Measurements from ENCODE around the gene SLC30A1. TPM values are rescaled to one million over a fixed set of nuclear protein-coding genes. Genes with fewer than 3 reads are reported as not detected.

Gene SLC30A1
- total and polyA plus RNA-seq, 2 donors from 2014 or later = 8.2 to 37.7 TPM

DNA sequence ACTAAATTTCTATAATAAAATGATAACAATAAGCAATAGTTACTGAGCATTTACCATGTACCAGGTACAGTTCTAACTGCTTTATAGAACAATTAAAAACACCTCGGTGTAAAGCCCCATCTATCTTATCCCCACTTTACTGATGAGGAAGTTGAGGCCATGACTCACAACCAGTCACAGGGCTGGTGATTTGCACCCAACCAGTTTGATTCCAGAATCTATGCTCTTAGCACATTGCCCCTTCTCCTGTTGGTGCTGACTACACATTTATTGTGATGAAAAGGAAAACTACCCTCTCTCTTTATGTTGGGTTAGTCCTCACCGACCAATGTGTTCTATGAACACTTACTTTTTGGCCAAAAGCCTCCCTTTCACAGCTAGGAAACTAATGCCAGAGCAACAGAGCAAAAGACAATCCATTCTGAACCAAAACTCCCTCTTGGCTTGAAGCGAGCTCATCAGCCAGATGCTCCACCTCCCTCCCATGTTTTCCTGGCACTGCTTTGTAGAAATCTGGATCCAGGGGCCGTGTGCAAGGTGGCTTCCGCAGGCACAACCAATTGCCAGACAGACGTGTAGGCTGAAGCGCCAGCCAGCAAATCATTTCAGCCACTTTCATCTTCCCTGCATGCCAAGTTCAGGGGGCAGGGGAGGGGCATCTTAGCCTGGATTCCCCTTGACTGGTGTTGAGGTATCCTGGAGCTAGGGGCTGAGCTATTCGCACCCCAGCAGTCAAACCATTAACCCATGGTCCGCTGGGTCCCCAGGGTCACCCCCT lies 32.0 kb upstream of the SLC30A1 start:
- TF ChIP-seq, protein P1, sequence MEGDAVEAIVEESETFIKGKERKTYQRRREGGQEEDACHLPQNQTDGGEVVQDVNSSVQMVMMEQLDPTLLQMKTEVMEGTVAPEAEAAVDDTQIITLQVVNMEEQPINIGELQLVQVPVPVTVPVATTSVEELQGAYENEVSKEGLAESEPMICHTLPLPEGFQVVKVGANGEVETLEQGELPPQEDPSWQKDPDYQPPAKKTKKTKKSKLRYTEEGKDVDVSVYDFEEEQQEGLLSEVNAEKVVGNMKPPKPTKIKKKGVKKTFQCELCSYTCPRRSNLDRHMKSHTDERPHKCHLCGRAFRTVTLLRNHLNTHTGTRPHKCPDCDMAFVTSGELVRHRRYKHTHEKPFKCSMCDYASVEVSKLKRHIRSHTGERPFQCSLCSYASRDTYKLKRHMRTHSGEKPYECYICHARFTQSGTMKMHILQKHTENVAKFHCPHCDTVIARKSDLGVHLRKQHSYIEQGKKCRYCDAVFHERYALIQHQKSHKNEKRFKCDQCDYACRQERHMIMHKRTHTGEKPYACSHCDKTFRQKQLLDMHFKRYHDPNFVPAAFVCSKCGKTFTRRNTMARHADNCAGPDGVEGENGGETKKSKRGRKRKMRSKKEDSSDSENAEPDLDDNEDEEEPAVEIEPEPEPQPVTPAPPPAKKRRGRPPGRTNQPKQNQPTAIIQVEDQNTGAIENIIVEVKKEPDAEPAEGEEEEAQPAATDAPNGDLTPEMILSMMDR (IDR thresholded peaks at IDR 0.05; ENCODE audit: borderline replicate concordance, extremely low read depth, insufficient read depth) = no peak
- H3K9me3 ChIP-seq (ENCODE audit: control insufficient read depth in 2 of 3, insufficient read depth in 1 of 3, low read length in 3 of 3) = no peaks in the 10 kb centered on the region
- DNase-seq (peak in 2 of 5 donors; percentile 72), FAIRE-seq (no peak)
- H3K27me3 ChIP-seq (ENCODE audit: control insufficient read depth, insufficient read depth, low read length) = no peaks in the 10 kb centered on the region
- no peak overlapping the region for H3K27ac ChIP-seq (ENCODE audit: low read depth in 2 of 2, low read length in 2 of 2)
- H3K4me3 ChIP-seq (ENCODE audit: low read length in 3 of 3) = no peak overlapping the region
- H3K4me1 ChIP-seq (ENCODE audit: control insufficient read depth in 2 of 3, insufficient read depth in 2 of 3, low read depth in 1 of 3, low read length in 3 of 3) = no peaks in the 10 kb centered on the region
- intact Hi-C loops (cut with DNase I) = no loop called here
- H3K9ac ChIP-seq (ENCODE audit: low read length in 3 of 3) = no peak overlapping the region
- H3K36me3 ChIP-seq (ENCODE audit: control insufficient read depth in 2 of 3, insufficient read depth in 3 of 3, low read length in 3 of 3) = no peaks in the 10 kb centered on the region

DNA sequence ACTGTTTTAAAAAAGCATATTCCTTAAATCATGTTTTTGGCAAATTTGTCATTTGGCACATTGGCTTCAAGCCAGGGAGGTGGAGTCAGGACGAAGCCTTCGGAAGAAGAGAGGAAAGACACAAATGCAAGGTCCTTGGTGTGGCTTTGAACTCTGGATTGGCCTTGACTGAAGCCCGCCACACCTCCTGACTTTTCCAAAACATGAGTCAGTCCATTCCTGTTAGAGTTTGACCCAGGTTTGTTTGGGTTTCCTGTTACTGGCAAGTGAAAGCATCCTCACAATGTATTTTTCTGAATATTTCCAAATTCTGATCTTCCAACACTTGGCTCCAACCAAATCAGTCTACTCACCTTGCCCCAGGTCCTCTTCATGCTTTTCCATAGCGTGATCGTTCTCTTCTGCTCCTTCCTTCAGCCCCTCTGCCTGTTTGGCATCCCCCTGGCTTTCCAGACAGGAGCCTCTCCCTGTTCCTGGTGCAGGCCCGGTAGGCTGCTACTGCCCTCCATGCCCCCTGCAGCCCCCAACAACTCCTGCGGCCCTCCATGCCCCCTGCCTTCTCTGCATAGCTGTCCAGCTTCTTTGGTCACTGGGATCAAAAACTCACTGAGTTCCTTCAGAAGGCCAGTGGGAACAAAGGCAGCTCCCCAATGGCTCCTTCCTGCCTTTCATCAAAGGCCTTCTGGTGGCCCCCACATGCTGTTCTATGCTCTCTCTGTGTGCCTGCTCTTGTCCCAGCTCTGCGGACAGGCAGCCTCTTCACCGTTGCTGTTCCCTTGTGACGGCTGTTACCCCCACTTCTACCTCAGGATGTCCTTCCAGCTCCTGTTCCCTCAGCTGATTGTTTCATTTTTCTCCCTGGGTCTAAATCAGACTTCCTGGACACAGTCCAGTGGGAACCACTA lies 30.4 kb upstream of the SLC30A1 start:
- H3K27ac ChIP-seq (ENCODE audit: low read depth in 2 of 2, low read length in 2 of 2) = no peak overlapping the region
- TF ChIP-seq, protein P1 (IDR thresholded peaks at IDR 0.05; ENCODE audit: borderline replicate concordance, extremely low read depth, insufficient read depth) = no peak
- H3K9ac ChIP-seq (ENCODE audit: low read length in 3 of 3) = no peak overlapping the region
- H3K9me3 ChIP-seq (ENCODE audit: control insufficient read depth in 2 of 3, insufficient read depth in 1 of 3, low read length in 3 of 3) = no peaks in the 10 kb centered on the region
- FAIRE-seq = no peak
- intact Hi-C loops (cut with DNase I) = no loop called here
- no peak overlapping the region for H3K4me3 ChIP-seq (ENCODE audit: low read length in 3 of 3)
- H3K4me1 ChIP-seq (ENCODE audit: control insufficient read depth in 2 of 3, insufficient read depth in 2 of 3, low read depth in 1 of 3, low read length in 3 of 3) = no peaks in the 10 kb centered on the region
- no peak for DNase-seq
- H3K27me3 ChIP-seq (ENCODE audit: control insufficient read depth, insufficient read depth, low read length) = no peaks in the 10 kb centered on the region
- H3K36me3 ChIP-seq (ENCODE audit: control insufficient read depth in 2 of 3, insufficient read depth in 3 of 3, low read length in 3 of 3) = no peaks in the 10 kb centered on the region

DNA sequence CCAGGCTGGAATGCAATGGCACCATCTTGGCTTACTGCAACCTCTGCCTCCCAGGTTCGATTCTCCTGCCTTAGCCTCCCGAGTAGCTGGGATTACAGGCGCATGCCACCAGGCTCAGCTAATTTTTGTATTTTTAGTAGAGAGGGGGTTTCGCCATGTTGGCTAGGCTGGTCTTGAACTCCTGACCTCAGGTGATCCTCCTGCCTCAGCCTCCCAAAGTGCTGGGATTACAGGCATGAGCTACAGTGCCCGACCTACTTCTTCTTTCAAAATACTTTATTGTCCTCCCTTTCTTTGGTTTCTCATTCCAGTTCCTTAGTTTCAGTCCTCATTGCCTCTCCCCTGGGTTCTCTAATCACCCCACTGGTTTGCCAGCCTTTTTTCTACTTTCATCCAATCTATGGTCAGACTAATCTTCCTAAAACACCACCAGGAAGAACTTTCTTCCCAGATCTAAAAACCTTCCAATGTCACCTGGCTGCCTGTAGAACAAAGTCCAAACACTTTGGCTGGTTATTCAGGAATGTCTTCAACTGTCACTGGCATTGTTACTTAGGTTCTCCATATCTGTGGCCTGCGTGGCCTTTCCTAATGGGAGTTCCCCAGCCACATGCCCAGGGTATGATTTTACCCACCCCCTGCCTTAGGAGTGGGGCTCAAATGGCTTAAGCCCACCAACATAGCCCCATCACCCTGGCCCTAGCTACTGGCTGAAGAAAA lies 29.0 kb upstream of the SLC30A1 start:
- H3K36me3 ChIP-seq (ENCODE audit: control insufficient read depth in 2 of 3, insufficient read depth in 3 of 3, low read length in 3 of 3) = no peaks in the 10 kb centered on the region
- H3K9ac ChIP-seq (ENCODE audit: low read length in 3 of 3) = no peak overlapping the region
- intact Hi-C loops (cut with DNase I) = no loop called here
- DNase-seq (no peak), FAIRE-seq (no peak)
- H3K4me3 ChIP-seq (ENCODE audit: low read length in 3 of 3) = no peak overlapping the region
- H3K4me1 ChIP-seq (ENCODE audit: control insufficient read depth in 2 of 3, insufficient read depth in 2 of 3, low read depth in 1 of 3, low read length in 3 of 3) = no peaks in the 10 kb centered on the region
- no peaks in the 10 kb centered on the region for H3K9me3 ChIP-seq (ENCODE audit: control insufficient read depth in 2 of 3, insufficient read depth in 1 of 3, low read length in 3 of 3)
- H3K27ac ChIP-seq (ENCODE audit: low read depth in 2 of 2, low read length in 2 of 2) = no peak overlapping the region
- H3K27me3 ChIP-seq (ENCODE audit: control insufficient read depth, insufficient read depth, low read length) = no peaks in the 10 kb centered on the region
- TF ChIP-seq, protein P1 (IDR thresholded peaks at IDR 0.05; ENCODE audit: borderline replicate concordance, extremely low read depth, insufficient read depth) = no peak

Data from kidney (tissue), 14 donors.